K562 (cell line): ENCODE data around the gene MCMBP. TPM values are rescaled to one million over a fixed set of nuclear protein-coding genes. Genes with fewer than 3 reads are reported as not detected.

Experiments used
- BHLHE40 ChIP-seq: IDR thresholded peaks from 2 replicates; pipeline ENCODE4 v1.6.1; 2011; ENCODE audit warnings: low read length, improper control_type of control experiment
- CBFB ChIP-seq: sonication (generic); formaldehyde crosslinking; IDR thresholded peaks from 2 replicates; pipeline ENCODE4 v1.4.0; 2020; ENCODE audit warnings: mild to moderate bottlenecking, missing genetic modification reagents
- CBX8 ChIP-seq: fragments of 200-600 bp; sonication (generic); IDR thresholded peaks from 2 replicates; pipeline ENCODE4 v1.6.1; 2012; ENCODE audit warnings: borderline replicate concordance, mixed run types, low read depth, mild to moderate bottlenecking, moderate library complexity, mixed read lengths, low read length, control low read depth, inconsistent platforms; ENCODE audit not compliant: poor library complexity, severe bottlenecking; ENCODE audit errors: extremely low read depth
- CCAR2 ChIP-seq: fragments of 200-400 bp; formaldehyde crosslinking; IDR thresholded peaks from 2 replicates; pipeline ENCODE4 v1.6.1; 2017; ENCODE audit warnings: mild to moderate bottlenecking, low read depth, low read length
- CREB1 ChIP-seq, 2 experiments: sonication (generic) in 1 of 2; formaldehyde crosslinking in 1 of 2; IDR thresholded peaks; 2 replicates each; pipeline versions ENCODE4 v1.6.1 to v1.8.0; 2012 to 2022; ENCODE audit warnings: inconsistent platforms in 1 of 2, mild to moderate bottlenecking in 1 of 2, missing genetic modification reagents in 1 of 2, moderate library complexity in 1 of 2
- ESRRA ChIP-seq: fragments of 450-650 bp; IDR thresholded peaks from 2 replicates; pipeline ENCODE4 v1.6.1; 2014; ENCODE audit warnings: low read depth, mild to moderate bottlenecking, moderate library complexity, borderline replicate concordance
- HMG20A ChIP-seq: fragments of 450-650 bp; formaldehyde crosslinking; conservative IDR thresholded peaks from 2 replicates; pipeline ENCODE4 v1.4.0; 2020; ENCODE audit warnings: mild to moderate bottlenecking, mixed read lengths
- MTA3 ChIP-seq: fragments of 450-650 bp; formaldehyde crosslinking; IDR thresholded peaks from 2 replicates; pipeline ENCODE4 v1.6.1; 2017; ENCODE audit warnings: mild to moderate bottlenecking, borderline replicate concordance
- NFIC ChIP-seq: fragments of 450-650 bp; IDR thresholded peaks from 2 replicates; pipeline ENCODE4 v1.6.1; 2017; ENCODE audit warnings: mild to moderate bottlenecking, inconsistent platforms
- RAD51 ChIP-seq: fragments of 450-650 bp; IDR thresholded peaks from 2 replicates; pipeline ENCODE4 v1.7.1; 2016; ENCODE audit warnings: low read depth, mild to moderate bottlenecking, borderline replicate concordance
- RFX5 ChIP-seq: IDR thresholded peaks from 2 replicates; pipeline ENCODE4 v1.6.1; 2011; ENCODE audit warnings: low read depth, mild to moderate bottlenecking, improper control_type of control experiment, low read length
- RFX7 ChIP-seq: fragments of 250-450 bp; sonication (Bioruptor Pico); IDR thresholded peaks from 2 replicates; pipeline ENCODE4 v1.5.1; 2021; ENCODE audit warnings: mild to moderate bottlenecking
- SOX6 ChIP-seq: fragments of 450-650 bp; IDR thresholded peaks from 2 replicates; pipeline ENCODE4 v1.6.1; 2014; ENCODE audit warnings: mild to moderate bottlenecking
- SPI1 ChIP-seq: IDR thresholded peaks from 2 replicates; pipeline ENCODE4 v1.6.1; 2011; ENCODE audit warnings: low read depth, low read length, control low read depth, borderline replicate concordance
- ZNF239 ChIP-seq: fragments of 250-450 bp; sonication (Bioruptor Pico); IDR thresholded peaks from 2 replicates; pipeline ENCODE4 v1.4.0; 2020; ENCODE audit warnings: mild to moderate bottlenecking
- ZNF282 ChIP-seq: sonication (generic); formaldehyde crosslinking; IDR thresholded peaks from 2 replicates; pipeline ENCODE4 v1.8.1; 2023; ENCODE audit warnings: missing genetic modification reagents
- ZNF347 ChIP-seq: fragments of 450-650 bp; formaldehyde crosslinking; IDR thresholded peaks from 2 replicates; pipeline ENCODE4 v1.4.0; 2020; ENCODE audit warnings: low read depth, mild to moderate bottlenecking, moderate library complexity
- ZNF384 ChIP-seq: IDR thresholded peaks from 2 replicates; pipeline ENCODE4 v1.6.1; 2012; ENCODE audit warnings: low read depth, low read length, improper control_type of control experiment
- ZNF444 ChIP-seq: fragments of 250-450 bp; sonication (Bioruptor Pico); IDR thresholded peaks from 2 replicates; pipeline ENCODE4 v1.4.0; 2020; ENCODE audit warnings: mild to moderate bottlenecking, moderate library complexity
- polyA plus RNA-seq, 8 experiments: library from polyadenylated mRNA; depleted of rRNA in 4 of 8; stranded (reverse) in 5 of 8; unstranded in 3 of 8; fragments of >200 nt; fragmentation: Nextera tagmentation in 2 of 8; fragmentation: Illumina TruSeq in 1 of 8; extraction: Ambion mirVana in 2 of 8; extraction: Trizol in 1 of 8; gene quantifications; 2 replicates each; pipeline versions ENCODE4 v1.2.1 to v1.2.3, GENCODE V29; 2011 to 2014; ENCODE audit warnings: inconsistent platforms in 1 of 8, missing spikeins in 1 of 8
- total RNA-seq, 7 experiments: library from RNA; depleted of rRNA in 6 of 7; stranded (reverse); fragments of >200 nt in 6 of 7; fragmentation: Illumina TruSeq in 2 of 7; extraction: Trizol in 2 of 7; gene quantifications; 2 replicates each; pipeline versions ENCODE4 v1.2.1 to v1.2.3, GENCODE V29; 2011 to 2021; ENCODE audit warnings: low replicate concordance in 1 of 7
- TF ChIP-seq, protein P1 (sequence below): fragments of 250-450 bp; sonication (Bioruptor Pico); IDR thresholded peaks from 2 replicates; pipeline ENCODE4 v1.4.0; 2020; ENCODE audit warnings: mild to moderate bottlenecking, moderate library complexity
- TF ChIP-seq, protein P2 (sequence below): sonication (generic); formaldehyde crosslinking; IDR thresholded peaks from 2 replicates; pipeline ENCODE4 v1.8.0; 2023; ENCODE audit warnings: mild to moderate bottlenecking, missing genetic modification reagents
- TF ChIP-seq, protein P3 (sequence below): fragments of 450-650 bp; IDR thresholded peaks from 2 replicates; pipeline ENCODE4 v1.6.1; 2018; ENCODE audit warnings: mild to moderate bottlenecking, low read depth; ENCODE audit not compliant: partially characterized antibody

MCMBP gene
- total and polyA plus RNA-seq, 9 of the 15 experiments (the other 6 are each of a cell fraction or from before 2014, with no cell fraction given): 11.2 to 74.3 (median 50.5) TPM

DNA sequence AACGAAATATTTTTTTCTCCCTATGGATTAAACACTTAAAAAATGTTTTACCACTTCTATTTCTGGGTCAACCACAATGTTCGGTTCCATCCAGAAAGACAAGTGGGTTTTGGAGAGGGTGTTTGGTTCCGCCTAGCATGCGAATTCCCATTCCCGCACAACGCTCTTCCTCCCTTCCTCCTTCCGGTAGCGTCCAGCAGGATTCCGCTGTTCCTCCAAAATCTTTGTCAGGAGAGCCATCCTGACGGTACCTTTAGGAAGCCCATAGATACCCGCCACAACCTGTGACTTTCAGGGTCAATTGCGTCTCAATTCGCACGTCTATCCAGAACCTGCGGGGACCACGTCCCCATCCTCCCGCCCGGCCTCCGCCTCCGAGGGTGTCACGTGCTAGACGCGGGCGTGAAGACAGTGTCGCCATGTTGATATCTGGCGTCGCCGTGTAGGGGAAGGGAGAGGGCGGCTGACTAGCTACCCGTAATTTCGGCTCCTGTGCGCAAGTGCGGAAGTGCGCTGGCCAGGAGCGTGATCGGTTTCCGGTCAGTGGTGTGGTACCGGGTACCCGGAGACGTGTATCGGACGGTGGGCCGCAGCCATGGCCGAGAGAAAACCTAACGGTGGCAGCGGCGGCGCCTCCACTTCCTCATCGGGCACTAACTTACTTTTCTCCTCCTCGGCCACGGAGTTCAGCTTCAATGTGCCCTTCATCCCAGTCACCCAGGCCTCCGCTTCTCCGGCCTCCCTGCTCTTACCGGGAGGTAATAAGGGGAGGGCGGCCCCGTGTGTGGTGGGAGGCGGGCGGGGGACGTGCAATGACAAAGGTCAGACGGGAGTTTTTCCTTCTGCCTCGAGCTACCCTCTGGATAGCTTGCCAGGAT, 19.8 kb upstream of the MCMBP start, which contains the start of gene SEC23IP (continued):
- TF ChIP-seq, protein P1, sequence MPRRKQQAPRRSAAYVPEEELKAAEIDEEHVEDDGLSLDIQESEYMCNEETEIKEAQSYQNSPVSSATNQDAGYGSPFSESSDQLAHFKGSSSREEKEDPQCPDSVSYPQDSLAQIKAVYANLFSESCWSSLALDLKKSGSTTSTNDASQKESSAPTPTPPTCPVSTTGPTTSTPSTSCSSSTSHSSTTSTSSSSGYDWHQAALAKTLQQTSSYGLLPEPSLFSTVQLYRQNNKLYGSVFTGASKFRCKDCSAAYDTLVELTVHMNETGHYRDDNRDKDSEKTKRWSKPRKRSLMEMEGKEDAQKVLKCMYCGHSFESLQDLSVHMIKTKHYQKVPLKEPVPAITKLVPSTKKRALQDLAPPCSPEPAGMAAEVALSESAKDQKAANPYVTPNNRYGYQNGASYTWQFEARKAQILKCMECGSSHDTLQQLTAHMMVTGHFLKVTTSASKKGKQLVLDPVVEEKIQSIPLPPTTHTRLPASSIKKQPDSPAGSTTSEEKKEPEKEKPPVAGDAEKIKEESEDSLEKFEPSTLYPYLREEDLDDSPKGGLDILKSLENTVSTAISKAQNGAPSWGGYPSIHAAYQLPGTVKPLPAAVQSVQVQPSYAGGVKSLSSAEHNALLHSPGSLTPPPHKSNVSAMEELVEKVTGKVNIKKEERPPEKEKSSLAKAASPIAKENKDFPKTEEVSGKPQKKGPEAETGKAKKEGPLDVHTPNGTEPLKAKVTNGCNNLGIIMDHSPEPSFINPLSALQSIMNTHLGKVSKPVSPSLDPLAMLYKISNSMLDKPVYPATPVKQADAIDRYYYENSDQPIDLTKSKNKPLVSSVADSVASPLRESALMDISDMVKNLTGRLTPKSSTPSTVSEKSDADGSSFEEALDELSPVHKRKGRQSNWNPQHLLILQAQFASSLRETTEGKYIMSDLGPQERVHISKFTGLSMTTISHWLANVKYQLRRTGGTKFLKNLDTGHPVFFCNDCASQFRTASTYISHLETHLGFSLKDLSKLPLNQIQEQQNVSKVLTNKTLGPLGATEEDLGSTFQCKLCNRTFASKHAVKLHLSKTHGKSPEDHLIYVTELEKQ (CRISPR knock-in tag): no peak
- TF ChIP-seq, protein P2, sequence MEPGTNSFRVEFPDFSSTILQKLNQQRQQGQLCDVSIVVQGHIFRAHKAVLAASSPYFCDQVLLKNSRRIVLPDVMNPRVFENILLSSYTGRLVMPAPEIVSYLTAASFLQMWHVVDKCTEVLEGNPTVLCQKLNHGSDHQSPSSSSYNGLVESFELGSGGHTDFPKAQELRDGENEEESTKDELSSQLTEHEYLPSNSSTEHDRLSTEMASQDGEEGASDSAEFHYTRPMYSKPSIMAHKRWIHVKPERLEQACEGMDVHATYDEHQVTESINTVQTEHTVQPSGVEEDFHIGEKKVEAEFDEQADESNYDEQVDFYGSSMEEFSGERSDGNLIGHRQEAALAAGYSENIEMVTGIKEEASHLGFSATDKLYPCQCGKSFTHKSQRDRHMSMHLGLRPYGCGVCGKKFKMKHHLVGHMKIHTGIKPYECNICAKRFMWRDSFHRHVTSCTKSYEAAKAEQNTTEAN (CRISPR knock-in tag): no peak
- TF ChIP-seq NFIC (no peak; the same call in 1 of the 2 replicates), CREB1 (IDR thresholded peaks at IDR 0.05) (peak; percentile 63), CREB1 (CRISPR knock-in tag; IDR thresholded peaks at IDR 0.05) (peak; percentile 71; the same call in 1 of the 2 replicates), SPI1 (peak; percentile 58; the same call in 1 of the 2 replicates), ZNF384 (no peak), HMG20A (CRISPR knock-in tag) (no peak), SOX6 (no peak), CBX8 (no peak), ZNF444 (no peak), CBFB (CRISPR knock-in tag) (no peak), CCAR2 (no peak), ESRRA (no peak), ZNF239 (CRISPR knock-in tag) (no peak), MTA3 (0 out of 2 replicates have a peak, but pooled peaks have one; percentile 52), RFX7 (CRISPR knock-in tag) (no peak), RFX5 (no peak), ZNF347 (no peak), BHLHE40 (peak; percentile 95), RAD51 (peak; percentile 93), ZNF282 (CRISPR knock-in tag) (no peak)
- TF ChIP-seq, protein P3, sequence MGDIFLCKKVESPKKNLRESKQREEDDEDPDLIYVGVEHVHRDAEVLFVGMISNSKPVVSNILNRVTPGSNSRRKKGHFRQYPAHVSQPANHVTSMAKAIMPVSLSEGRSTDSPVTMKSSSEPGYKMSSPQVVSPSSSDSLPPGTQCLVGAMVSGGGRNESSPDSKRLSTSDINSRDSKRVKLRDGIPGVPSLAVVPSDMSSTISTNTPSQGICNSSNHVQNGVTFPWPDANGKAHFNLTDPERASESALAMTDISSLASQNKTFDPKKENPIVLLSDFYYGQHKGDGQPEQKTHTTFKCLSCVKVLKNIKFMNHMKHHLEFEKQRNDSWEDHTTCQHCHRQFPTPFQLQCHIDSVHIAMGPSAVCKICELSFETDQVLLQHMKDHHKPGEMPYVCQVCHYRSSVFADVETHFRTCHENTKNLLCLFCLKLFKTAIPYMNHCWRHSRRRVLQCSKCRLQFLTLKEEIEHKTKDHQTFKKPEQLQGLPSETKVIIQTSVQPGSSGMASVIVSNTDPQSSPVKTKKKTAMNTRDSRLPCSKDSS: no peak
